HEK293 (cell line): ENCODE measurements around the gene GIMAP6.
"Not testable (repeated sequence)": the region's sequence is repeated elsewhere in the genome, so short reads cannot be mapped to it uniquely, and the experiment has no call there.

Experiments used
- CTCF ChIA-PET: fragments of 350-600 bp; formaldehyde crosslinking; extraction: SDS; loops from one replicate; lab custom pipeline; 2021; ENCODE audit warnings: antibody characterized with exemption; lab: Yijun Ruan, JAX
- POLR2A ChIA-PET: fragments of 300-600 bp; formaldehyde crosslinking; extraction: SDS; loops from one replicate; lab custom pipeline; 2020; ENCODE audit warnings: antibody characterized with exemption, inconsistent platforms; lab: Yijun Ruan, JAX
- H3K27ac ChIP-seq: fragments of 200-500 bp; sonication (Bioruptor generic); 2 replicates; pipeline ENCODE4 v1.5.1; 2014; ENCODE audit warnings: low read depth, low read length, control low read depth, inconsistent platforms; ENCODE audit errors: extremely low read depth
- H3K36me3 ChIP-seq, 2 experiments: fragments of 200-500 bp in 1 of 2; sonication (Bioruptor generic) in 1 of 2; 1 replicate in 1 of 2; 2 replicates in 1 of 2; pipeline ENCODE4 v1.5.1; 2014 to 2017; ENCODE audit warnings: inconsistent platforms in 2 of 2, low read length in 2 of 2; ENCODE audit not compliant: control insufficient read depth in 2 of 2, insufficient read depth in 1 of 2
- H3K4me1 ChIP-seq: fragments of 200-500 bp; sonication (Bioruptor generic); 2 replicates; pipeline ENCODE4 v1.5.1; 2014; ENCODE audit warnings: mild to moderate bottlenecking, low read length, inconsistent platforms; ENCODE audit not compliant: control insufficient read depth, insufficient read depth
- H3K4me3 ChIP-seq: 2 replicates; pipeline ENCODE4 v1.5.1; 2011; ENCODE audit warnings: low read depth, mild to moderate bottlenecking, control low read depth, low read length, moderate library complexity
- H3K9me3 ChIP-seq: fragments of 200-500 bp; sonication (Bioruptor generic); 2 replicates; pipeline ENCODE4 v1.5.1; 2014; ENCODE audit warnings: low read depth, low read length, inconsistent platforms; ENCODE audit not compliant: control insufficient read depth, insufficient read depth
- EGR2 ChIP-seq: fragments of 450-650 bp; formaldehyde crosslinking; IDR thresholded peaks from 2 replicates; pipeline ENCODE4 v1.5.1; 2016; ENCODE audit warnings: low read depth, missing biosample characterization, missing genetic modification characterization
- GLIS2 ChIP-seq: fragments of 450-650 bp; formaldehyde crosslinking; IDR thresholded peaks from 2 replicates; pipeline ENCODE4 v1.5.1; 2016; ENCODE audit warnings: missing biosample characterization, missing genetic modification characterization
- REST ChIP-seq: fragments of 450-650 bp; formaldehyde crosslinking; IDR thresholded peaks from 2 replicates; pipeline ENCODE4 v1.5.1; 2016; ENCODE audit warnings: missing biosample characterization, missing genetic modification characterization
- SP2 ChIP-seq: fragments of 450-650 bp; formaldehyde crosslinking; IDR thresholded peaks from 2 replicates; pipeline ENCODE4 v1.5.1; 2016; ENCODE audit warnings: missing biosample characterization, missing genetic modification characterization
- WT1 ChIP-seq: fragments of 450-650 bp; formaldehyde crosslinking; IDR thresholded peaks from 2 replicates; pipeline ENCODE4 v1.5.1; 2016; ENCODE audit warnings: missing biosample characterization, missing genetic modification characterization
- YY1 ChIP-seq: fragments of 450-650 bp; formaldehyde crosslinking; IDR thresholded peaks from 2 replicates; pipeline ENCODE4 v1.5.1; 2018; ENCODE audit warnings: missing biosample characterization, missing genetic modification characterization
- YY2 ChIP-seq: fragments of 450-650 bp; formaldehyde crosslinking; IDR thresholded peaks from 2 replicates; pipeline ENCODE4 v1.5.1; 2016; ENCODE audit warnings: missing biosample characterization, missing genetic modification characterization
- ZBTB1 ChIP-seq: fragments of 450-650 bp; formaldehyde crosslinking; IDR thresholded peaks from 2 replicates; pipeline ENCODE4 v1.5.1; 2016; ENCODE audit warnings: missing biosample characterization, missing genetic modification characterization
- ZBTB17 ChIP-seq: fragments of 450-650 bp; formaldehyde crosslinking; IDR thresholded peaks from 2 replicates; pipeline ENCODE4 v1.5.1; 2016; ENCODE audit warnings: missing biosample characterization, missing genetic modification characterization
- ZBTB48 ChIP-seq: fragments of 450-650 bp; formaldehyde crosslinking; IDR thresholded peaks from 2 replicates; pipeline ENCODE4 v1.5.1; 2016; ENCODE audit warnings: missing biosample characterization, missing genetic modification characterization
- ZBTB6 ChIP-seq: fragments of 450-650 bp; formaldehyde crosslinking; IDR thresholded peaks from 2 replicates; pipeline ENCODE4 v1.5.1; 2017; ENCODE audit warnings: missing biosample characterization, missing genetic modification characterization
- ZNF114 ChIP-seq: fragments of 450-650 bp; formaldehyde crosslinking; IDR thresholded peaks from 2 replicates; pipeline ENCODE4 v1.5.0; 2017; ENCODE audit warnings: missing biosample characterization, missing genetic modification characterization
- ZNF146 ChIP-seq: fragments of 450-650 bp; formaldehyde crosslinking; IDR thresholded peaks from 2 replicates; pipeline ENCODE4 v1.5.1; 2016; ENCODE audit warnings: missing biosample characterization, missing genetic modification characterization
- ZNF169 ChIP-seq: fragments of 450-650 bp; formaldehyde crosslinking; IDR thresholded peaks from 2 replicates; pipeline ENCODE4 v1.5.1; 2016; ENCODE audit warnings: missing biosample characterization, missing genetic modification characterization
- ZNF19 ChIP-seq: fragments of 450-650 bp; formaldehyde crosslinking; IDR thresholded peaks from 2 replicates; pipeline ENCODE4; 2016; ENCODE audit warnings: missing biosample characterization, missing genetic modification characterization, low read depth
- ZNF221 ChIP-seq: fragments of 450-650 bp; formaldehyde crosslinking; IDR thresholded peaks from 2 replicates; pipeline ENCODE4 v1.5.1; 2017; ENCODE audit warnings: missing biosample characterization, missing genetic modification characterization, borderline replicate concordance
- ZNF514 ChIP-seq: fragments of 450-650 bp; formaldehyde crosslinking; IDR thresholded peaks from 2 replicates; pipeline ENCODE4 v1.5.1; 2016; ENCODE audit warnings: missing biosample characterization, missing genetic modification characterization
- ZNF600 ChIP-seq: fragments of 450-650 bp; formaldehyde crosslinking; IDR thresholded peaks from 2 replicates; pipeline ENCODE4 v1.5.1; 2016; ENCODE audit warnings: missing biosample characterization, missing genetic modification characterization
- ZNF664 ChIP-seq: fragments of 450-650 bp; formaldehyde crosslinking; IDR thresholded peaks from 2 replicates; pipeline ENCODE4 v1.5.1; 2016; ENCODE audit warnings: missing biosample characterization, missing genetic modification characterization
- ZNF704 ChIP-seq: fragments of 450-650 bp; formaldehyde crosslinking; IDR thresholded peaks from 2 replicates; pipeline ENCODE4 v1.5.1; 2016; ENCODE audit warnings: missing biosample characterization, missing genetic modification characterization
- ZNF777 ChIP-seq: fragments of 450-650 bp; formaldehyde crosslinking; IDR thresholded peaks from 2 replicates; pipeline ENCODE4 v1.5.1; 2017; ENCODE audit warnings: missing biosample characterization, missing genetic modification characterization, borderline replicate concordance

The GIMAP6 gene

GRCh38 chr7:150663802-150664494 is 31.8 kb upstream of the GIMAP6 start (continued):
- TF ChIP-seq REST (tag by site-specific recombination): no peak
- no peak for TF ChIP-seq ZNF664 (tag by site-specific recombination)
- no peak for TF ChIP-seq ZBTB17 (tag by site-specific recombination)
- no peak for TF ChIP-seq GLIS2 (tag by site-specific recombination)
- TF ChIP-seq ZNF114 (tag by site-specific recombination): no peak
- TF ChIP-seq ZNF146 (tag by site-specific recombination): no peak
- no peak for TF ChIP-seq WT1 (tag by site-specific recombination)
- TF ChIP-seq, all 188 proteins: peak for 0

- CTCF ChIA-PET, H3K4me3 ChIP-seq, H3K4me1 ChIP-seq, H3K36me3 ChIP-seq, H3K27ac ChIP-seq, H3K9me3 ChIP-seq, POLR2A ChIA-PET: not testable (repeated sequence)
These were observed 30.6 kb upstream of the GIMAP6 start for GRCh38 chr7:150662821-150663220.

GRCh38 chr7:150660939-150661613 is 28.9 kb upstream of the GIMAP6 start:
- H3K4me3 ChIP-seq: no peak overlapping the region
- no peak overlapping the region for H3K27ac ChIP-seq
- H3K9me3 ChIP-seq: no peaks in the 10 kb centered on the region
- H3K4me1 ChIP-seq: no peaks in the 10 kb centered on the region
- ChIA-PET CTCF (no interaction called here), POLR2A (no interaction called here)
- no peak for TF ChIP-seq ZNF704 (tag by site-specific recombination)
- no peak for TF ChIP-seq YY2
- TF ChIP-seq ZBTB6 (tag by site-specific recombination): no peak
- TF ChIP-seq ZBTB48 (tag by site-specific recombination): no peak
- no peak for TF ChIP-seq ZNF777 (tag by site-specific recombination)
- no peak for TF ChIP-seq ZNF169
- TF ChIP-seq EGR2 (tag by site-specific recombination): no peak
- TF ChIP-seq ZNF19: no peak
- TF ChIP-seq SP2 (tag by site-specific recombination): no peak
- TF ChIP-seq YY1: no peak
- TF ChIP-seq ZNF514 (tag by site-specific recombination): no peak
- no peak for TF ChIP-seq ZBTB1 (tag by site-specific recombination)
- no peak for TF ChIP-seq ZNF221 (tag by site-specific recombination)
- TF ChIP-seq ZNF600 (tag by site-specific recombination): no peak
- H3K36me3 ChIP-seq: no peaks in the 10 kb centered on the region
